Upper lobe of left lung (tissue), 4 donors: ENCODE data around the gene MTA2.

Source experiments
- EP300 ChIP-seq, 4 donors: sonication (generic); formaldehyde crosslinking; IDR thresholded peaks; one replicate each; pipeline ENCODE4 v1.5.1; 2017; ENCODE audit warnings: antibody characterized with exemption in 4 of 4, control low read depth in 2 of 4
- POLR2A ChIP-seq, 4 donors: fragments of 450-650 bp; IDR thresholded peaks; one replicate each; pipeline ENCODE4 v1.5.1; 2016 to 2017; ENCODE audit warnings: antibody characterized with exemption in 4 of 4, mild to moderate bottlenecking in 2 of 4
- POLR2AphosphoS5 ChIP-seq, 2 donors: sonication (generic); formaldehyde crosslinking; IDR thresholded peaks; one replicate each; pipeline ENCODE4 v1.5.1; 2017; ENCODE audit warnings: antibody characterized with exemption in 2 of 2
- TF ChIP-seq, protein P1 (sequence below), 6 experiments: fragments of 450-650 bp in 4 of 6; fragments of 200-600 bp in 2 of 6; sonication (generic) in 2 of 6; IDR thresholded peaks; one replicate each; pipeline ENCODE4 v1.5.1; 2016 to 2019; ENCODE audit warnings: antibody characterized with exemption in 6 of 6

DNA sequence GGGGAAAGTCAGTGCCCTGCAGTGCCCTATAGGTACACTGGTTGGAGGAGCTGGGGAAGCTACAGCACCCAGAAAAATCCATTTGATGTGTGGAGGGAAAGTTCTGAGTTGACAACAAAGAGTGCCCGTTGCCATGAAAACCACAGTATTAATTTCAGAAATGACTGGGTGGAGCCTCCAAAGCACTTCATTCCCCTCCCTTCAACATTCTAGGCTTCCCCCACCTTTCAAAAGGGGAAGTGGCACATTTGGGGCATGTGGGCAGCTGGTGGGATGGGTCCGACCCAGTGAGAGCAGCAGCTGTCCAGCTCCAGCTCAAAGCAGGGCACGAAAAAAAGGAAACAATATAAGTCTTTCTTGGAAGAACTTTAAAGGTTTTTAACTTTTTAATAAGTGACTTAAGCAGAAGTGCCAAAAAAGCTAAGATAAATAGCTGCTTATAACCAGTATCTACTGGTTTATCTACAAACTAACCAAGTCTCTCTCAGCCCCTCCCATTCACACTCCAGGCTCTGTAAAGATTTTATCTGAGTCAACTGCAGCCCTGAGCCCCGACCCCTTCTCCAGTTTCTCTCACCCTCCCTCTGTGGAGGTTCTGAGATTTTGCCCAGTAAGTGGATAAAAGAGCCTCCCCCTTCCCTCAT, 46.1 kb downstream of the MTA2 start:
- TF ChIP-seq, protein P1, sequence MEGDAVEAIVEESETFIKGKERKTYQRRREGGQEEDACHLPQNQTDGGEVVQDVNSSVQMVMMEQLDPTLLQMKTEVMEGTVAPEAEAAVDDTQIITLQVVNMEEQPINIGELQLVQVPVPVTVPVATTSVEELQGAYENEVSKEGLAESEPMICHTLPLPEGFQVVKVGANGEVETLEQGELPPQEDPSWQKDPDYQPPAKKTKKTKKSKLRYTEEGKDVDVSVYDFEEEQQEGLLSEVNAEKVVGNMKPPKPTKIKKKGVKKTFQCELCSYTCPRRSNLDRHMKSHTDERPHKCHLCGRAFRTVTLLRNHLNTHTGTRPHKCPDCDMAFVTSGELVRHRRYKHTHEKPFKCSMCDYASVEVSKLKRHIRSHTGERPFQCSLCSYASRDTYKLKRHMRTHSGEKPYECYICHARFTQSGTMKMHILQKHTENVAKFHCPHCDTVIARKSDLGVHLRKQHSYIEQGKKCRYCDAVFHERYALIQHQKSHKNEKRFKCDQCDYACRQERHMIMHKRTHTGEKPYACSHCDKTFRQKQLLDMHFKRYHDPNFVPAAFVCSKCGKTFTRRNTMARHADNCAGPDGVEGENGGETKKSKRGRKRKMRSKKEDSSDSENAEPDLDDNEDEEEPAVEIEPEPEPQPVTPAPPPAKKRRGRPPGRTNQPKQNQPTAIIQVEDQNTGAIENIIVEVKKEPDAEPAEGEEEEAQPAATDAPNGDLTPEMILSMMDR (IDR thresholded peaks at IDR 0.05), result no peak
- peak in 1 of 4 donors; percentile 22 for TF ChIP-seq POLR2A (IDR thresholded peaks at IDR 0.05)
- TF ChIP-seq POLR2AphosphoS5 (IDR thresholded peaks at IDR 0.05), result no peak
- no peak for TF ChIP-seq EP300 (IDR thresholded peaks at IDR 0.05)
